Stimulated activated naive CD4-positive, alpha-beta T cell (primary cell): ENCODE data around the gene VAPA.

Experiments
- DNase-seq, 6 experiments: peaks; one replicate each; lab custom pipeline; 2025; lab: John Stamatoyannopoulos, UW

The VAPA gene

DNA sequence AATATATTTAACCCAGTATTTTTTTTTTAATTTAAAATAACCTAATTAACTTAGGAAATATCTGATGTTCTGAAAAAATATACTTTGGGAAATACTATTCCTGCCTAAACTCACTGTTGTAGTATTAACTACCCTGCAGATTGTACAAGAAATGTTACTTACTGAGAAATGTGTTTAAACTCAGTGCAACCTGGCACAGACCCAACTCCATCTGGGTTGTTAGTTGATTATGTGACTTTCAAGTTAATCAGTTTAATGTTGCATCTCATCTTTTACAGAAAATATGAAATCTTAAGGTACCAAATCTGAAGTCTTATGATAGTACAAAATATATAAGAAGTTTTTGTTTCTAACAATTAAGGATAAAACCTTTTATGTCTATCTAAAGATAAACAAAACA, 27.3 kb downstream of the VAPA start:
- no peak for DNase-seq

- no peak for DNase-seq
Measured at GRCh38 chr18:9941660-9942059, 27.8 kb downstream of the VAPA start.

GRCh38 chr18:9943311-9943710, 29.5 kb downstream of the VAPA start:
- no peak for DNase-seq

- DNase-seq = no peak
Measured at GRCh38 chr18:9944805-9945204, 31.0 kb downstream of the VAPA start.

- DNase-seq = no peak
Measured at GRCh38 chr18:9946831-9947230, 33.0 kb downstream of the VAPA start.

DNA sequence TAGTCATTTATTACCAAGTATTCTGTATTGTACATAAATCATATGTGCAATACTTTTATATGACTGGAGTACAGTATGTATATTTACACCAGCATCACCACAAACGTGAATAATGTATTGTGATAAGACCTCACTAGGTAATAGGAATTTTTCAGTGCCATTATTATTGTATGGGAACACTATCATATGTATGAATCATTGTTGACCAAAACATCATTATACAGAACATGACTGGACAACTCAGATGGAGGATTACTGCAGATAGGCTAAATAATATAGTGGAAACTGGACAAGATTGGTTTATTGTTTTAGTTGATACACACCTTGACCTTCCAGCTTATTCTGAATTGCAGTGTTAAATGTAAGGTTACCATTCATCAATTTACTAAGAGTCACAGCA, 33.4 kb downstream of the VAPA start:
- no peak for DNase-seq

DNA sequence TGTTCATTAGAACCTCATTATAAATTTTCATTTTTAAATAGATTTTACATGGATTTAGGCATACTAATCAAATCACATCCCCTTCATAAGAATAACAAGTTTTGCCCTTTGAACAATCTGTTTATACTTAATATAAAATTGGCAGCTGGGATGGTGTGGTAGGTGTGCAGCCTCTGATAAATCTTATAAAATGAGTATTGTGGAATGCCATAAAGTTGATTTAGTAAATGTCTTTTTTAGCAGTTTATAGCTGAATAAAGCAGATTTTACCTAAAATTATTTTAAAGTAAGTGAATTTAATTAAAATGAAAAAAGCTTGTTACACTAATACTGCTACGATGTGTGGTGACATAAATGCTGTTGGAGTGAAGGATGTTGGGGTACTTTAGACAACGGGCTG, 35.5 kb downstream of the VAPA start:
- DNase-seq = no peak

- DNase-seq = no peak
Measured at GRCh38 chr18:9949861-9950260, 36.0 kb downstream of the VAPA start.

GRCh38 chr18:9950289-9951016, 36.6 kb downstream of the VAPA start:
- no peak for DNase-seq

DNA sequence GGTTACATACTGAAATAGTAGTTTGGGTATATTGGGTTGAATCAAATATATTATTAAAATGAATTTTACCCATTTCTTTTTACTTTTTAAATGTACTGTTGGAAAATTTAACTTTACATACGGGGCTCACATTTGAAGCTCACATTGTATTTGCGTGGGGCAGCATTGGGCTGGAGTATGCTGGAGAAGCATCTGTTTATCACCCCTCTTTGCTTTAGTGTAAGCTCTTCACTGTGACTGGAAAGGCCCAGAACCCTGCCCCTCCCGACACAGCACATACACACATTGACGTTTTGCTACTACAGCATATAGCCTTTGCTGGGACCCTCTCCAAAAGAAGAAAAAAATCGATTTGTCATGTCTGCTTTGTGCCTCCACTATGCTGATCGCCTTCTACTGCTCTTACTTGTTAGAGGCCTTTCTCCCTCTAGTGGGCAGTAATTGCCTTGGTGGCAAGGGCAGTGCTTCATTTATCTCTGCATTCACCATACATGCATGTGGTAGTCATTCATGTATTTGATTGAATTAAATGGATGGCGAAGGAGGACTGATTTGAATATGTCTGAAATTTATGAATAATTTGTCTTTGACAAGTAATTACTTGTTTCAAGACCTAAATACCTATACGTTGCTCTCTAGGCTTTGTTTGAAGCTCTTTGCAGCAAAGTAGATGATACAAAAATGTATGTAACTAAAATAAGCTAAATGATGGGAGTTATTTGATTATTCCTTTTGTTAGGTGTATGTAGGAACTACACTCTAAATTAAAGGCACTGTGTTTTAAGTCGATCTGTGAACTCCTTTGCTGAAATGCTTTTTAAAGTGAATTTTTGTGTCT, 37.4 kb downstream of the VAPA start:
- DNase-seq = peak in 2 of 6 experiments; percentile 5 to 9

DNA sequence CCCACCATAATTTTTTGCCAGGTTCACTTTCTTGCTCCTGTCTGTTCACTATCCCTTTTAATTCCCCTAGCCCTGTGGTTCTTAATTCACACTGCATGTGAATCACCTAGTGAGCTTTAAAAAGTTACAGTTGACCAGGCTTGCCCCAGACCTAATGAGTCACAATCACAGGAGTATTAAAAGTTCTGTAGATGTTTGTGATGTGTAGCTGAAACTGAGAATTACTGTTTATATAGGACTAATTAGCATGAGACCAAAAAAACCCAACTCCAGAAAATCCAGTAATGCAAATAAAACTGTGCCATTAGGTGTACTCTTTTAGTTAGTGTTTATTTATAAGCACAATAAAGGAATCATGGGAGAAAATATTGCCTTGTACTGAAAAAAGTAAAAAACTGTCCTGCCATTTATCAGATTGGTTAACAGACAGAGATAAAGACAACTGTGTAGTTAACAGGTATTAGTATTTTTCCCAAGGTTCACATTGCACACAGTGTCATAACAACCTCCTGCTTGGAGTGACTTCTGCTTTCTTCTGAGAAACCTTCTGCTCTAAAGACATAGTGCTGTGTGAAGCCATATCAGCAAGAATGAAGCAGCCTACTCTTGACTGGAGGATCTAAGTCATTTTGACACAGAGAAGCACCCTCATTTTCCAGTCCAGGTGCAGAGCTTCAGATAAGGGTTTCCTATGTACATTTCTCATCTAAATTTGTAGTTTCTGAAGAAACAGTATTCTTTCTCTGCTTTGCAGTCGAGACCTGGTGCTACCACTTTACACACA, 39.0 kb downstream of the VAPA start:
- no peak for DNase-seq

DNA sequence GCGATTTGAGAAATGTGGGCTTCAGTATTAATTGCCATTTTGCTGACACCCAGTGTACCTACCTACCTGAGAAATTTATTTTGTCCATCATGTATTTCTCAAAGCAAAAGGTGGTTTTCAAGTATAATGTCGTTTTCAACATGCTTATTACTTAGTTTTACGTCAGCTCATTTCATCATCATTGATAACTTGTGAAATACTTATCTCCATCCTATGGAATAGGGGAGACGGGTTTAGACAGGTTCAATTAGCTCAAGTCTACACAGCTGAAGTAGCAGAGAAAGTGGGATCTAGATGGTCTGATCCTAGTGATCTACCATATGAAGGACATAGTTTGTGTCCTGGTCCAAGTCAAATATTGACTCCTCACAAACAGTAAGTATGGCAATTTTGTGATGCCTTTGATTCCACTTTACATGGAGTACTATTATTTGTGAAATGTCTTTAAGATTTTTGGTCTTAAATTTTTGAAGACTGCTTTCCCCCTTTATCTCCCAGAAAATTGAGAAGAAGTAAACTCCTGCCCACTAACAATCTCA, 45.1 kb downstream of the VAPA start:
- no peak for DNase-seq

GRCh38 chr18:9959564-9959963, 45.7 kb downstream of the VAPA start:
- no peak for DNase-seq

GRCh38 chr18:9960258-9960904, 46.6 kb downstream of the VAPA start:
- DNase-seq = no peak

DNA sequence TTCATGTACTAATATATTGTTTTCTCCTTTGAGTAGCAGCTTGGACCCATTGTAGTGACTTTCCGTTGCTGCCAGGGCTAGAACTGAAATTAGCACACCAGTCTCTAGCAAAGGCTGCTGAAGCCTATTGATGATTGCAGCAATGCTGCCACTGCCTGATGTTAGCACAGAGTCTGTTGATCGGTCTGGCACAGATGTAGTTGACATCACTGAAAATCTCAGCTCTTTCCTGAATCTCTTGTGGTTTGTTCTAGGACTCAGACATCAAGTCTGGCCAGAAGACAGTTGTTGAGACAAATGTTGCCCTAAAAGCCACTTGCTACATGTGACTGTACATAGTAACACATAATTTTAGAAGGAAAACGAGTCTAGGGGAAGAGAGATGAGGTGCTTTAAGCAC, 47.2 kb downstream of the VAPA start:
- peak in 1 of 6 experiments; percentile 8 for DNase-seq

- DNase-seq = no peak
Measured at GRCh38 chr18:9965711-9966624, 52.2 kb downstream of the VAPA start.

- DNase-seq = no peak
Measured at GRCh38 chr18:9968081-9968848, 54.4 kb downstream of the VAPA start.

GRCh38 chr18:9969247-9969646, 55.4 kb downstream of the VAPA start:
- no peak for DNase-seq

DNA sequence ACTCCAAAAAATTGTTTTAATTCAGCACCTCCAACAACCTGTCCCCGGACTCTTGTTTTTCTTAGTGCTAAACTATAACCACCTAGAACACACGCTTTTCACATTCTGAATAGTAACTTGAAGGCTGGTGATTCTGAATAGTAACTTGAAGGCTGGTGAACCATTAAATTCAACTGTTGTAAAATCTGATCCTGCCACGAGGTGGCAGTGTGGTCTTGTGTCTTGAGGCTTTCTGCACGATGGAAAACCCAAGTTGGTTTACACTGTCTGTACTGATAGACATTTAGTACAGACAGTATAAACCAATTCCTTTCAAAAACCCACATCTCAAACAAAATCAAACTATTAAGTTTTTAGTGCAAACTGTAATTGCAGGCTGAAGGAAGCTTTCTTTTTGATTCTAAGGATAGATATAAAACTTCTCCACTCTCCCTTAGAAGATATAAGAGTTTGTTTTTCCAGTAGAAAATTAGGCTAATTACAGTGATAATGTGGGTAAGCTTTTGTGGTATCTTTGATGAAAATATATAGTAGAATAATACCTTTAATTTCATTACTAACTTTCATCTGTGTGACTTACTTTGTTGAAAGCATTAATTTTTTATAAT, 57.6 kb downstream of the VAPA start:
- peak; percentile 11 to 75 (median 41) for DNase-seq

DNA sequence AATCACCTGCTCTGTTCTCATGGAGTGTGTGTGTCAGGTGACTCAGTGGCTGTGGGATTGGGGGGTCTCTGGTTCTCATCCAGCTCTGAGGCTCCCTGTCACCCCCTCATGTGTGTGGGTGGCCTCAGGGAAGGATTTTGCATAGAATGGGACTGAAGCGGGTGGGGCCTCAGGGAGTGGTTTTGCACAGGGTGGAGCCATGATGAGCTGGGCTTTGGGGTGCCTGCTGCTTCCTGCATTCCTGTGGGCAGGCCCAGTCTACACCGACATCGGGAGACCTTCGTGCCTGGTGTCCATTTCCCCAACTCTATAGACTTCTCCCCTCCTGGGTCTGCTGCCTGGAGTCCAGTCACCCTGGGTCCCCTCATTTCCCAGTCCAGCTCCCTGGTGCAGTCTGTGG, 59.7 kb downstream of the VAPA start:
- DNase-seq = no peak
